HAP-1 (cell line): ENCODE data around the gene CCDC8.
"Not testable (repeated sequence)": the region's sequence is repeated elsewhere in the genome, so short reads cannot be mapped to it uniquely, and the experiment has no call there.

Experiments used
- DNase-seq, 2 experiments: peaks; one replicate each; pipeline ENCODE4 v3.0.0-alpha.2; 2016 to 2020; ENCODE audit warnings: low spot score in 2 of 2
- H3K27me3 ChIP-seq: fragments of 250-450 bp; sonication (Bioruptor Pico); 2 replicates; pipeline ENCODE4 v1.5.1; 2020; ENCODE audit warnings: low read depth, mild to moderate bottlenecking, moderate library complexity
- H3K36me3 ChIP-seq: fragments of 250-450 bp; sonication (Bioruptor Pico); replicated peaks from 2 replicates; pipeline ENCODE4 v1.5.1; 2020; ENCODE audit warnings: mild to moderate bottlenecking
- H3K4me1 ChIP-seq: fragments of 250-450 bp; sonication (Bioruptor Pico); 2 replicates; pipeline ENCODE4 v1.5.1; 2020; ENCODE audit warnings: mild to moderate bottlenecking
- H3K4me3 ChIP-seq: fragments of 250-450 bp; sonication (Bioruptor Pico); 2 replicates; pipeline ENCODE4 v1.5.1; 2020; ENCODE audit warnings: mild to moderate bottlenecking, moderate library complexity
- H3K9me3 ChIP-seq: fragments of 250-450 bp; sonication (Bioruptor Pico); 2 replicates; pipeline ENCODE4 v1.5.1; 2020; ENCODE audit warnings: mild to moderate bottlenecking, moderate library complexity
- in situ Hi-C: fragments of 300-500 bp; cut with MboI; formaldehyde crosslinking; loops from 3 replicates; pipeline ENCODE4 v1.14.3; 2020; ENCODE audit warnings: low sequenced_read_pairs, inconsistent platforms, mixed read lengths

Gene CCDC8

DNA sequence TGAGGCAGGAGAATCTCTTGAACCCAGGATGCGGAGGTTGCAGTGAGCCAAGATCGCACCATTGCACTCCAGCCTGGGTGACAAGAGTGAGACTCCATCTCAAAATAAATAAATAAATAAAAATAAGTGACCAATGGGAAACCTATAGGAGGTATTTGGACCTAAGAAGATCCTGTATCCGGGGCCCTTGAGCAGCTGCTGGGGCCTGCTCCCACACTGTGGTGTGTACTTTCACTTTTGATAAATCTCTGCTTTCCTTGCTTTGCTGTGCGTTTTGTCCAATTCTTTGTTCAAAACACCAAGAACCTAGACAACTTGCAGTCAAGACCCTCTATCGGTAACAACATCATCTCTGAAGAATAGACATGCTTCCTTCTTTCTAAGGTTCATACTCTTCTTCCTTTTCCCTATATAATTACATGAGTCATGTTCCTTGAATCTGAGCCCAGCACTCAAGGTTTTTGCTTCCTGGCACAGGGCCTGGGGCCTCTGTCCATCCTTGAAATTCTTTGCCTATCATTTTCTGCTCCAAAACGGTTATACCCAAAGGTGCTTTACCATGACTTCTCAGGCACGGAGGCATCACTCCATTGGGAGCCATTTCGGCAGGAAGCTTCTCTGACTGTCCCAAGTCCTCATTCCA is 29.6 kb upstream of the CCDC8 start:
- no peaks in the 10 kb centered on the region for H3K4me1 ChIP-seq
- no peak overlapping the region for H3K4me3 ChIP-seq
- H3K36me3 ChIP-seq: no peaks in the 10 kb centered on the region
- no peaks in the 10 kb centered on the region for H3K27me3 ChIP-seq
- DNase-seq: no peak
- in situ Hi-C loops: no loop called here
- H3K9me3 ChIP-seq: no peaks in the 10 kb centered on the region

DNA sequence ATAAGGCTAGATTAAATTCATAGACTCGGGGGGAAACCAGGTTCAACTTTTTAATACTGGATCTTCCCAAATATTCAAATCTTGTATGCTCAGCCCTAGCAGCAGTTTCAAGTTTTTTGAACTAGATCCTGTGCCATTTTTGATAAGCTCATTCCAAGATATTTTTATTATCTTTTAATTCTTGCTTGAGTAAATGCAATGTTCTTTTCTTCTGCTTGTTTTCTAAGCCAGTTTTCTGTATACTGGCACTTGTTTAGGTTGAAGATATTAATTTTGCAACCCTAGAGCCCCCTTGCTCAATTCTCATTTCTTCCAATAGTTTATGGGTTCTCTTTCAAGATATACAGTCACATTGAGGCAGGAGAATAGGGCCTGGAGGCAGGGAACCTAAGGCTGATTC is 28.5 kb upstream of the CCDC8 start:
- Histone ChIP-seq H3K36me3 (no peaks in the 10 kb centered on the region), H3K4me1 (no peaks in the 10 kb centered on the region), H3K27me3 (no peaks in the 10 kb centered on the region), H3K4me3 (no peak overlapping the region), H3K9me3 (no peaks in the 10 kb centered on the region)
- in situ Hi-C loops: no loop called here
- no peak for DNase-seq

DNA sequence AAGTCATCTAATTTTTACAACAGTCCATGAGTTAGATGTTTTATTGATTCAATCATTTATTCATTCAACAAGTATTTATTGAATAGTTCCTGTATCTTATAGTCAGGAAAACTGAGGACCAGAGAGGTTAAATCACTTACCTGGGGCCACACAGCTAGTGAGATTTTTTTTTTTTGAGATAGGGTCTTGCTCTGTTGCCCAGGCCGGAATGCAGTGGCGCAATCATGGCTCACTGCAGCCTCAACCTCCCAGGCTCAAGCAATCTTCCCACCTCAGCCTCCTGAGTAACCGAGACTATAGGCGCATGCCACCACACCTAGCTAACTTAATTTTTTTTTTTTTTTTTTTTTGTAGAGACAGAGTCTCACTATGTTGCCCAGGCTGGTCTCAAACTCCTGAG is 22.3 kb upstream of the CCDC8 start:
- DNase-seq, H3K36me3 ChIP-seq, H3K4me1 ChIP-seq, H3K9me3 ChIP-seq, H3K4me3 ChIP-seq, in situ Hi-C loops, H3K27me3 ChIP-seq: not testable (repeated sequence)

DNA sequence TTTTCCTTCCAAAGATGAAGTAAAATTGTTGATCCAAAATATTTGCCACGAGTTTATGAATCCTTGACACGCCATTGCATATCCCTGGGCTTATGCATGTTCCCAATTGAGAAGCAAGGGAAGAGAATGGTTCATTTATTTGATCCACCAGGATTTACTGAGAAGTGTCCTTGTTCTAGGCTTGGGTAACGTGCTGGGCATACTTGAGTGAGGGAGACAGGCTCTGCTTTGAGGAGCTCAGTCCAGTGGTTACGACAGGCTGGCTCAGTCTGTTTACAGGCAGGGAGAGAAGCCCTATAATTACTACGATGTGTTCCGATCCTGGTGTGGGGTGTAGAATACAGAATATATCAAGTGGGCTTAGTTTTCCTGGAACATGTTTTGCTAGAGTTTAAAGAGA is 21.6 kb upstream of the CCDC8 start:
- Histone ChIP-seq H3K4me1 (no peaks in the 10 kb centered on the region), H3K27me3 (no peaks in the 10 kb centered on the region; the same call in 1 of the 2 replicates), H3K9me3 (no peaks in the 10 kb centered on the region), H3K4me3 (no peak overlapping the region), H3K36me3 (no peaks in the 10 kb centered on the region)
- in situ Hi-C loops: no loop called here
- DNase-seq: no peak

DNA sequence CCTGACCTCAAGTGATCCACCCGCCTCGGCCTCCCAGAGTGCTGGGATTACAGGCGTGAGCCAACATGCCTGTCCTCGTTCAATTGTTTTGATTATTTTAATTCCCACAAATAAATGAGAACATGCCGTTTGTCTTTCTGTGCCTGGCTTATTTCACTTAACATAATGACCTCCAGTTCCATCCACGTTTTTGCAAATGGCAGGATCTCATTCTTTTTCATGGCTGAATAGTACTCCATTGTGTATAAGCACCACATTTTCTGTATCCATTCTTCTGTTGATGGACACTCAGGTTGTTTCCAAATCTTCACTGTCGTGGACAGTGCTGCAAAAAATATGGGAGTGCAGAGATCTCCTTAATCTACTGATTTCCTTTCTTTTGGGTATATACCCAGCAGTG is 20.1 kb upstream of the CCDC8 start:
- DNase-seq, H3K36me3 ChIP-seq, H3K4me3 ChIP-seq, in situ Hi-C loops, H3K4me1 ChIP-seq, H3K9me3 ChIP-seq, H3K27me3 ChIP-seq: not testable (repeated sequence)

DNA sequence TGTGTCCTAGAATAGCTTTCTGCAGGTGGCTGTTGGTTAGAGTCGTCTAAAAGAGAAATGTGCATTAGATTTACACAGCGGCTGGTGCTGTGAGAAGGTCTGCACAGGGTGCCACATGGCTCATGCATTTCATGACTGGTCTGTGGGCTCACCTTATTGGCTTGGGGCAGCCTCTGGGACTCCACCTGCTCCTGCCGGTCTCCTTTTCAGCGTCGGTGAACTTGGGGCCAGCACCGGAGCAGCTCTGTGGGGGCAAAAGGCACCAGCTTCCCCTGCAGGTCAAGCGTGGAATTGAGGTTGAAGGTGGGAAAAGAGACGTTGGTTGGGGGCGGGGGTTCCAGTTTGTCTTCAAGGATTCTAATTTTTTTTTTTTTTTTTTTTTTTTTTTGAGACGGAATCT is 18.5 kb upstream of the CCDC8 start:
- no peaks in the 10 kb centered on the region for H3K9me3 ChIP-seq
- no peaks in the 10 kb centered on the region for H3K4me1 ChIP-seq
- DNase-seq: peak in 1 of 2 experiments; percentile 54
- no peaks in the 10 kb centered on the region; the same call in 1 of the 2 replicates for H3K27me3 ChIP-seq
- no peak overlapping the region for H3K4me3 ChIP-seq
- no peaks in the 10 kb centered on the region for H3K36me3 ChIP-seq
- in situ Hi-C loops: no loop called here

DNA sequence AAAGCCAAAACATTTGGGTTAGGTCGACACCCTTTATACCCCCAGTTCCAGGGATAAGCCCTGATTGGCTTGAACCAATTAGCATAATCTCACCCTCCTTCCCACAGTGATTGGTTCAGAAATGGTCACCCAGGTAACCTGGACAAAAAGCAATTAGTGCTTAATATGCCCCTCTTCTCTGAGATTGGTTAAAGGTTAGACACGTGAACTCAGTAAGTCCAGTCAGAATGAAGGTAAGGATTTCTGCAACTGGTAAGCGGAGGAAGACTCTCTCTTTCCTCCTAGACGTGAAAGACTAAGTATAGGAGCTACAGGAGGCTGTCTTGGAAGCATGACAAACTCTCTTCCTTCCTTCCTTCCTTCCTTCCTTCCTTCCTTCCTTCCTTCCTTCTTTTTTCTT is 16.6 kb upstream of the CCDC8 start:
- no peak for DNase-seq
- Histone ChIP-seq H3K9me3 (no peaks in the 10 kb centered on the region), H3K27me3 (no peaks in the 10 kb centered on the region; the same call in 1 of the 2 replicates), H3K4me1 (peaks cover 5% of the 10 kb centered on the region; the same call in 1 of the 2 replicates), H3K36me3 (no peaks in the 10 kb centered on the region), H3K4me3 (no peak overlapping the region)
- in situ Hi-C loops: no loop called here

DNA sequence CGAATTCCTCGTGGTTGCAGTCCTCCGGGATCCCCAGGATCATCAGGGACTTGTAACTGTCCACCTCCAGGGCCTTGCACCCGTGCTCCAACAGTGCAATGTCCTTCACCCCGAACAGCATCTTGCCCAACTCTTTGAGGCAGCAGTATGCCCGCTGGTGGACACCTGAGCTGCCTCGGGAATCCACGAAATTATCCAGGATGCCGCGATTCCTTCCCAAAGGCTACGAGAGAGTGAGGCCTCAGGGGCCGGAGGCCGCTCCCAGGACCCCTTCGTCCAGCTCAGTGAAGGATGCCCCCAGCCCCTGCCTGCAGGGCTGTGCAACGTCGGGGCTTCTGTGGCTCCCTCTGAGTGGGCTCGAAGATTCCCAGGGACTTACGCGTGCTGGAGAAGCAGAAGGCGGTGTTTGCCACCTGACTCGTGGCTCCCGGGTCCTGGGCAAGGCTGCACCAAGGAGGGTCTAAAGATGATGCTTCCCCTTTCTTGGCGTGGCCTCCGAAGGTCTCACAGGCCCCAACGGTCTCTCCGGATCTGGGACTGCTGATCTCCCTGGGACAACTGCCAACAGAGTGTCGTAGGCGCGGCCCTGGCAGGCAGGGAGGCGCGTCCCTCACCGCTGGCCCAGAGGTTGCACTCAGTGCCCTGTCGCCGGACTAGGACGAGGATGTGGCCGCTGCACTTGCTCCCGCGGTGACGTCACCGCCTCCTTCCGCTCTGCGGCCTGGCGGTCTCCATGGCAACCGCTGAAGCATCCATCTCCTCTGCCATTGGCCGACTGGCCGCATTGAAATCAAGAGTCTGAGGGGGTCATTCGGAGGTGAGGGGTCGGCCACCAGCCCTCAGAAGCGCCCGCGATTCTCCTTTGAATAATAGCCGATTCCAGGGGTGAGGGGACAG is 15.1 kb upstream of the CCDC8 start, which contains the start of gene PNMA8C:
TSS of gene PNMA8C (minus strand) at position 698 of the 897 bp plus-strand sequence. CDS start at position 121, 577 bp downstream.
- peak within 1 kb of the TSS; percentile 9 for H3K4me3 ChIP-seq
- in situ Hi-C loops: no loop called here

DNA sequence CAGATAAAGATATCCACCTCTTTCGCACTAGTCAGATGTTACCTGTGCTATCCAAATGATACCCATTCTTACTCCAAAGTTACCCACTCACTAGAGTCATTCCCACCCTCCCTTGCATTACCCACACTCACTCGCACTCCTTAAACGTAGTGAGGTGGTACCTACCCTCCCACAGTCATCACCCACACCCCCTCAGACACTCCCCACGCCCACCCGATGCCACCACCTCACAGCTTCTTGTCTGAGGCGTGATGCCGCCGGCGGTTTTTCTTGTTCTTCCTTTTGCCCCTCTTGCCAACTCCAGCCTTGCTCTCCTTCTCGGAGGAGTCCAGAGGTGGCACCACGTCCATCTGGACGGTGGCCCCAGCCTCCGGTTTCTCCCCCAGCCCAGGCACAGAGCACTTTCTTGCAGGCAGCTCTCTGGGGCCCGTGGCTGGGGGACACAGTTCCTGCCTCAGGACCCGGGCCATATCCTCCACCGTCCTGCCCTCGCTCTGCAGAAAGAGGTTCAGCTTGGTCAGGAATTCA is 14.2 kb upstream of the CCDC8 start:
- Histone ChIP-seq H3K4me1 (peaks cover 5% of the 10 kb centered on the region; the same call in 1 of the 2 replicates), H3K27me3 (no peaks in the 10 kb centered on the region), H3K9me3 (no peaks in the 10 kb centered on the region), H3K4me3 (no peak overlapping the region), H3K36me3 (no peaks in the 10 kb centered on the region)
- in situ Hi-C loops: no loop called here
- no peak for DNase-seq

More for the DNA sequence above, 15.1 kb upstream of the CCDC8 start, which contains the start of gene PNMA8C:
- peak; percentile 36 to 79 for DNase-seq
- Histone ChIP-seq H3K27me3 (no peaks in the 10 kb centered on the region), H3K9me3 (no peaks in the 10 kb centered on the region), H3K36me3 (no peaks in the 10 kb centered on the region), H3K4me1 (peaks cover 5% of the 10 kb centered on the region; the same call in 1 of the 2 replicates)

DNA sequence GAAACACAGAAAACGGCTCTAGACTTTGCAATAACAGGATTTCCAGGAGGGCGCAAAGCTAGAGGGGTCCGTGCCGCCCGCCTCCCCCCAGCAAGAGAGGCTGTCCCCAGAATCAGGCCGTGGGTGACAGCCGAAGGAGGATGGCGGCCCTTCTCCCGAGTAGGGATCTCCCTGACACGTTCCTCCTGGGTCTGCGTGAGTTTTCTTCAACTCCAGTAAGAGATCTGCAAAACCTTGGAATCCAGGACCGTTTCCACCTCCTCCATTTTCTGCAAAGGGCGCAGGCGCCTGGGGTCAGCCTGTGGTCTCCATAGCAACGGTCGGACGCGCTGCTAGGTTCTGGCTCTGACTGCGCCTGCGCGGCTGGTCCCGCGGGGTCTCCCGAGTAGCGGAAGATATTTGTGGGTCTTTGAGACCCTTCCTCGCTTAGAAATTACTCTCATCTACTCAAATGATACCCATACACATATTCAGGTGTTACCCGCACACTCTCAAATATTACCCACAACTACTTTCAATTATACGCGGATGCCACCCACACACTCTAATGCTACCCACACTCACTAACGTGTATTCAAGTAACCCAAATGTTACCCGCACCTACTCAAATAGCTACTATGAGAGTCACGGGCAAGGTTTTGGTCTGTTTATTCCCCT is 13.3 kb upstream of the CCDC8 start:
- Histone ChIP-seq H3K4me3 (peak overlapping the region; percentile 36), H3K9me3 (no peaks in the 10 kb centered on the region), H3K36me3 (no peaks in the 10 kb centered on the region), H3K4me1 (peaks cover 5% of the 10 kb centered on the region; the same call in 1 of the 2 replicates), H3K27me3 (no peaks in the 10 kb centered on the region)
- peak; percentile 78 to 92 for DNase-seq
- in situ Hi-C loops: no loop called here

DNA sequence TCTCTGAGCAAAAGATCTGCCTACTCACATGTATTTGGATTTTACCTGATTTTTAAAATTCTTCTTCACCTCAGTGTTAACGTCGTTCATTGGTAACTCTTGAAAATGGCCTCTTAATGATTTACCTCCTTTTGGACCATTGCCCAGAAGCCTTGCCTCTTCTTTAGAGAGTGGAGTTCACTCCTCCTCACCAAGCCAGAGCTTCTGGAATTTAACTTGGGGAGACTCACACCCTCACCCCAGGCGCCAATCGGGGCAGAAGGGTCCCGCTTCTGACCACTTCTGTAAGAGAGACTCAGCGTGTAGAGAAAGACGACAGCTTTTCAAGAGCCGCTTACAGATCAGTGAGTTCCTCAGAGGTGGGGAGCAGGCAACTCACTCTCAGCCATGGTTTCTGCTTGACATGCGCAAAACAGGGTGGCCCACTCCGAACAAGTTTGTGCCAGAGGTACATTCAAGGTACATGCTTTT is 12.7 kb upstream of the CCDC8 start:
- H3K4me3 ChIP-seq: peak overlapping the region; percentile 36

DNA sequence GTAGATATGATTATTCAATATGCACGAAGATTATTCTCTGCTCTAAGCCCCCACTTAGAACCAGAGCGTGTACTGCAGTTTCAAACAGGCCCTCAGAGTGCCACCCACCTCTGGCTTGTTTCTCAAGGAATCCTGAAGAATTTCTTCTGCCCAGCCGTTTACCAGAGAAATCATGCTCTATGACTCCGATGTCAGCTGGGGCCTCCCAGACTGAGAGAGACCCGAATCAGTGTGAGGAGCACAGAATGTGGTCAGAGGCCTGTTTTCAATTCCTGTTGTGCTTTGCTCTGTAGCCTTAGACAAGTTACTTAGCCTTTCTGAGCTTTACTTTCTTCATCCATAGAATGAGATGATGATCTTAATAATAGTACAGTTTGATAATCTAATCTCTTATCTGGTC is 9.8 kb upstream of the CCDC8 start:
- no peaks in the 10 kb centered on the region for H3K36me3 ChIP-seq
- DNase-seq: no peak
- in situ Hi-C loops: no loop called here
- H3K4me3 ChIP-seq: no peak overlapping the region
- peaks cover 5% of the 10 kb centered on the region; the same call in 1 of the 2 replicates for H3K4me1 ChIP-seq
- no peaks in the 10 kb centered on the region for H3K9me3 ChIP-seq
- no peaks in the 10 kb centered on the region for H3K27me3 ChIP-seq

More for the DNA sequence above, 12.7 kb upstream of the CCDC8 start:
- H3K27me3 ChIP-seq: no peaks in the 10 kb centered on the region
- H3K36me3 ChIP-seq: no peaks in the 10 kb centered on the region
- no peak for DNase-seq
- in situ Hi-C loops: no loop called here
- peaks cover 5% of the 10 kb centered on the region; the same call in 1 of the 2 replicates for H3K4me1 ChIP-seq
- H3K9me3 ChIP-seq: no peaks in the 10 kb centered on the region

DNA sequence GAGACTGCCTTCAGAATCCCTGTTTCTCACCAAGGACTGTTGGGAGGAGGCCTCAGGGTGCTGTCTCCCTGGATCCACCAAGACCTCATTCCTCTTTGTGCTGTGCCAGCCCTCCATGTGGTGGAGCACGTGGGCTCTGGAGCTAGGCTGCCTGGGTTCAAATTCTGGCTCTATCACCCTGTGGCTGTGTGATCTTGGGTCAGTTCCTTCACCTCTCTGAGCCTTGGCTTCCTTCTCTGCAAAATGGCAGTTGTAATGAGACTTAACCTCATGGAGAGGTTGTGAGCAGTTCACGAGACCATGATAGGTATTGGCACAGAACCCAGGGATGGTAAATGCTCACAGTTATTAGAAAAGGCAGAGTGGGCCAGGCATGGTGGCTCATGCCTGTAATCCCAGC is 9.0 kb upstream of the CCDC8 start:
- H3K9me3 ChIP-seq: no peaks in the 10 kb centered on the region
- no peaks in the 10 kb centered on the region for H3K27me3 ChIP-seq
- peaks cover 5% of the 10 kb centered on the region; the same call in 1 of the 2 replicates for H3K4me1 ChIP-seq
- no peaks in the 10 kb centered on the region for H3K36me3 ChIP-seq
- no peak for DNase-seq
- H3K4me3 ChIP-seq: no peak overlapping the region
- in situ Hi-C loops: no loop called here
